Motor neuron (in vitro differentiated cells): Measurements from ENCODE around the gene KNTC1. TPM values are rescaled to one million over a fixed set of nuclear protein-coding genes. Genes with fewer than 3 reads are reported as not detected.

ENCODE experiments used
- total RNA-seq, 8 experiments: library from RNA; unstranded; fragments of 300-600 nt; gene quantifications; 2 replicates each; pipeline versions ENCODE4 v1.2.3 to v1.2.4, GENCODE V29; 2022

KNTC1 gene
- total RNA-seq, 8 experiments from 2014 or later = 6.4 to 60.1 (median 14.1) TPM

Other genes with a start within 250 kb of the KNTC1 start
- 100 to 1,000 TPM in 1 of 8 experiments, 10 to 100 TPM in 7; 44.5 to 110 (median 65.1) TPM for gene CLIP1, start 104.6 kb upstream of the KNTC1 start, total RNA-seq
- 10 to 100 TPM; 13.4 to 34.1 (median 22.2) TPM for gene ZCCHC8, start 26.3 kb upstream of the KNTC1 start, total RNA-seq
- gene RSRC2, start 313 bp upstream of the KNTC1 start, total RNA-seq = 100 to 1,000 TPM in 2 of 8 experiments, 10 to 100 TPM in 6; 65.6 to 129 (median 90.5) TPM
- under 1 TPM in 4 of 8 experiments, not detected in 4; 0.23 to 0.42 (median 0.32) TPM for gene HCAR2, start 176.1 kb downstream of the KNTC1 start, total RNA-seq
- gene HCAR3, start 189.6 kb downstream of the KNTC1 start, total RNA-seq = under 1 TPM in 2 of 8 experiments, not detected in 6; 0.17 to 0.33 TPM
- under 1 TPM in 6 of 8 experiments, not detected in 2; 0.08 to 0.19 (median 0.14) TPM for gene HCAR1, start 203.6 kb downstream of the KNTC1 start, total RNA-seq
- 10 to 100 TPM; 30.9 to 71.0 (median 48.7) TPM for gene DENR, start 225.6 kb downstream of the KNTC1 start, total RNA-seq
- gene CCDC62, start 247.3 kb downstream of the KNTC1 start, total RNA-seq = 1 to 10 TPM in 5 of 8 experiments, under 1 TPM in 3; 0.25 to 2.5 (median 1.4) TPM